ENCODE data around the gene EN2.

DNA sequence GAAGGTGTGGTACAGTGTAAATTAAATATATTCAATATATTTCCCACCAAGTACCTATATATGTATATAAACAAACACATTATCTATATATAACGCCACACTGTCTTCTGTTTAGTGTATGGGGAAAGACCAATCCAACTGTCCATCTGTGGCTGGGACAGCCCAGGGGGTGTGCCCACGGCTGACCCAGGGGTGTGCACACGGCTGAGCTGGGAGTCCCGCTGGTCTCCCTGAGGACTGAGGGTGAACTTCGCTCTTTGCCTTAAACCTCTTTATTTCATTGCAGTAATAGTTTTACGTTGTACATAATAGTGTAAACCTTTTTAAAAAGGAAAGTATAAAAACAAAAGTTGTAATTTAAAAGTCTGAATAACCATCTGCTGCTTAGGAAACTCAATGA, 6.3 kb downstream of the EN2 start:
- TF ChIP-seq POLR2A (IDR thresholded peaks at IDR 0.05) (no peak), POLR2AphosphoS5 (IDR thresholded peaks at IDR 0.05) (no peak)

All from spleen (tissue), 3 donors.